GM12865 (cell line): ENCODE results near the gene CTBS.
A peak's percentile ranks its signal among the peaks of the same experiment; 100 is the strongest.

Experiments used
- DNase-seq: peaks from one replicate; pipeline ENCODE4 v3.0.0; 2010; ENCODE audit warnings: low read depth
- H3K4me3 ChIP-seq: 2 replicates; pipeline ENCODE4 v1.5.1; 2011; ENCODE audit warnings: mild to moderate bottlenecking, low read depth, low read length, control low read depth
- TF ChIP-seq, protein P1 (sequence below): IDR thresholded peaks from 2 replicates; pipeline ENCODE4 v1.5.1; 2011; ENCODE audit warnings: low read length, control low read depth, low read depth, inconsistent platforms; ENCODE audit not compliant: insufficient read depth; ENCODE audit errors: missing control alignments

The CTBS gene

DNA sequence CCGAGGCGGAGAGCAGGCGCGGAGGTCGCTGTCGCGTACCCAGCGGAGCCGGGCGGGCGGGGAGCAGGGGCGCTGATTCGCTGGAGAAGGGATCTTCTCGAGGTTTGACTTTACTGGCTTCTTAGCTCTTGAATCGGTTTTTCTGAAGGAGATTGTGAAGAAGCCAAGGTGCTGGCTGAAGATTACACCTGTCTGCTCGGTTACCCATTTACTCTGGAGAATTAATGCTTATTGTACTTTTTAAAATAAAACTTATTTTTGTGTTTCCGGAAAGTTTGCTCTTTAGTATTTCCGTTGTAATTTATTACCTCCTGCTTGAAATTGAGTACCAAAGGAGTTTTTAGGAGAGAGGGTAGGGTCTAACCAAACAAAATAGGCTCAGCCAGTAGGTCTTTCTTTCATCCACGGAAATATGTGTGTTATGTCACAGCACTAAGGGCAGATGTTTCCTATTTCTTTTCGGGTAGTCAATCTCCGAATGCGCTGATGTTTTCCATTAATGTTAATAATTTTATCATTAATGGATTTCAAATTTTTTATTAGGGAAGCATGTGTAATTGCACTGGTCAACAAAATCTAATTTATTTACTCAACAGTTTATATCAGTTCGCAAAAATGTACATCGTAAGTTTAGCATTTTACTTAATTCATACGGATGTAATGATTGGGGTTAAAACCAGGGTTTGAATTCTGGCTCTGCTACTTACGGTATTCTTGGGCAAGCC is 67.3 kb downstream of the CTBS start:
- peak overlapping the region; percentile 90 for H3K4me3 ChIP-seq
- peak; percentile 9 for DNase-seq
- TF ChIP-seq, protein P1, sequence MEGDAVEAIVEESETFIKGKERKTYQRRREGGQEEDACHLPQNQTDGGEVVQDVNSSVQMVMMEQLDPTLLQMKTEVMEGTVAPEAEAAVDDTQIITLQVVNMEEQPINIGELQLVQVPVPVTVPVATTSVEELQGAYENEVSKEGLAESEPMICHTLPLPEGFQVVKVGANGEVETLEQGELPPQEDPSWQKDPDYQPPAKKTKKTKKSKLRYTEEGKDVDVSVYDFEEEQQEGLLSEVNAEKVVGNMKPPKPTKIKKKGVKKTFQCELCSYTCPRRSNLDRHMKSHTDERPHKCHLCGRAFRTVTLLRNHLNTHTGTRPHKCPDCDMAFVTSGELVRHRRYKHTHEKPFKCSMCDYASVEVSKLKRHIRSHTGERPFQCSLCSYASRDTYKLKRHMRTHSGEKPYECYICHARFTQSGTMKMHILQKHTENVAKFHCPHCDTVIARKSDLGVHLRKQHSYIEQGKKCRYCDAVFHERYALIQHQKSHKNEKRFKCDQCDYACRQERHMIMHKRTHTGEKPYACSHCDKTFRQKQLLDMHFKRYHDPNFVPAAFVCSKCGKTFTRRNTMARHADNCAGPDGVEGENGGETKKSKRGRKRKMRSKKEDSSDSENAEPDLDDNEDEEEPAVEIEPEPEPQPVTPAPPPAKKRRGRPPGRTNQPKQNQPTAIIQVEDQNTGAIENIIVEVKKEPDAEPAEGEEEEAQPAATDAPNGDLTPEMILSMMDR = no peak

DNA sequence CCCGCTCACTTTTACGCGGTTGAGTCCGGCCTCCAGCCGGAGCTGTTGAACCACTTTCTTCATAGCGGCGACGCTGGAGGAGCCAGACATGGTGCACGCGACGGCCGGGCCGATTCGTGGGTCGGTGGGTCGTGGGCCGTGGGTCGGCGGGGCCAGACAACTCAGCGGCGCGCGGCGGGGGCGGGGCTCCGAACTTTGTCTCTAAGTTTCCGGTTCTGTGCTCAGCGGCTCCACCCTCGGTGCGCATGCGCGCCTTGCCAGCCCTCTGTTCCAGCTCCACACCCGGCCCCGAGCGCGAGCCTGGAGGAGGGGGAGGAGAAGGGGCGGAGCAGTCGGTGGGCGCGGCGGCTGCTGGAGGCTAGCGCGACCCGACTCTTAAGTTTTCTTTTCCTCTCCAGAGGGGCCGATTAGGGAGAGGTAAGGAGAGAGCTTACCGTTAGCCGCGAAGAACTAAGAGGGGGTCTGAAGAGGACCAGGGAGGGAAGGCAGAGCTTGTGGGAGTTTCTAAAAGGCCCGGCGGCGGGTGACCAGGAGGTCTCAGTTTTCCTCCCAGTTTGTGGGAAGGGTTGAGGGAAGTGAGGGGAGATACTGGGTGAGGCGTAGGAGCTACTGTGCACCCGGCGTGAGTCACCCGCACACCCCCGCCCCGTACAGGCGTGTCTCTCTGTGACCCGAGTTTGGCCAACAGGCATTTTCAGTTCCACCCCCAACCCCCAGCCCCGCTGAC is 68.1 kb downstream of the CTBS start, which contains the start of the genes GNG5 and SPATA1:
TSS of gene GNG5 (minus strand) at position 580 of the 727 bp plus-strand sequence. CDS start at position 90, 490 bp downstream.
TSS of gene SPATA1 (plus strand) at position 385 of the 727 bp plus-strand sequence. CDS start 9,974 bp downstream, outside the sequence.
- DNase-seq = peak; percentile 99
- H3K4me3 ChIP-seq = peak within 1 kb of the TSS; percentile 90
- TF ChIP-seq, protein P1 = no peak

DNA sequence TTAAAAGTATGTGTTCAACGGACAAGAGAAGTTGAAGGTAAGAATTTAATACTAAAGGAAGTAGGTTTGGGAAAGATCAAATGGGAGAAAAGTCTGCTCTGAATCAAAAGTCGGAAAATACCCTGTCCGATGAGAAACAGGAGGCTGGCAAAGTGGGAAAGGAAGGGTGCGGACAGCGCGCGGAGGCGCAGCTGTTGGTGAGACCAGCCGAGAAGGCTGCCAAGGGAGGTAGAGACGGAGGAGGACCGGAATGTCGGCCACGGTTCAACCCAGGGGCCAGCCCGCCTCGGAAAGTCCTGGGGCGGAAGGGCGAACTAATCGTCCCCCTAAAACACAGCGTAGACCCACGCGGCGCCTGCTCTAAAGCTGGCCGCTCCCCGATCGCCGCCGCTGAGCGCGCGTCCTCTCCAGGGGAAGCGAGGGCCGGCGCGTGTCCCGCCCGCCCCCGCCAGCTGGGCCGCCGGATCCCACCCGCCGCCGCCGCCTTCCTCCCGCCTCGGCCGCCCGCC is 68.7 kb downstream of the CTBS start:
- peak overlapping the region; percentile 90 for H3K4me3 ChIP-seq
- TF ChIP-seq, protein P1 = no peak
- DNase-seq = no peak

DNA sequence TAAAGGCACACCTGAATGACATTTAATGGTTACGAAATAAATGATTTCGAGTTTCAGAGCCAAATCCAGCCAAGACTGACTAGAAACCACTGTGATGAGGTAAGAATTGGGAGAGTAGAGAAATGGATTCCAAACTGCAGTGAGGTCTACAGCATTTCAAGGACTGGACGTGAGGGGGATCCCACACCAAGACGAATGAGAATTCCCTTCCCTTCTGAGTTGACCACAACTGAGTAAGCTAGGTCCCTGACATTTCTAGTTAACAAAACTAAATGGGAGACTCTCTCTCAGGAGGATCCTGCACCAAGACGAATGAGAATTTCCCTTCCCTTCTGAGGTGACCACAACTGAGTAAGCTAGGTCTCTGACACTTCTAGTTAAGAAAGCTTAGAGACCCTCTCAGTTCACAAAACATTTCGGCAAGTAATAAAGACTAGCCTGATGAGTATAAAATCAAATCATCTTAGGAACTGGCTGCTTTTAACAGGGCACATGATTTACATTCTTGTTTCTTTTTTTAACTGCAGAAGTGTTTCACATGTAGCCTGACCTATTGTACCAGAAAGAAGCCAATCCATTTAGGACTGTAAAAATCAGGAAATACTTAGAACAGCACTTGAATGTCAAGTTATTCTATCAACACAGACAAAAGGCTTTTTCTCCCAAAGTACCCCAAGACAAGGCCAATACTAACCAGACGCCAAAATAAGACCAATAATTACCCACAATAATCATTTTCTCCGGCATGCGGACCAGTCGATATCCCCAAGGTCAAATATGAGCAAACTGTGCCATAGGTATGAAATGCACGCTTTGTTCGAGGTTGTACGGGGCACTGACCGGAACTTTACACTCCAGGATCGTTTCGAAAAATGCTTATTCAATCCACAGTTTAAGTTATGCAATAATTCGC is 69.4 kb downstream of the CTBS start:
- peak; percentile 38 for DNase-seq
- peak overlapping the region; percentile 90 for H3K4me3 ChIP-seq
- TF ChIP-seq, protein P1 = no peak

DNA sequence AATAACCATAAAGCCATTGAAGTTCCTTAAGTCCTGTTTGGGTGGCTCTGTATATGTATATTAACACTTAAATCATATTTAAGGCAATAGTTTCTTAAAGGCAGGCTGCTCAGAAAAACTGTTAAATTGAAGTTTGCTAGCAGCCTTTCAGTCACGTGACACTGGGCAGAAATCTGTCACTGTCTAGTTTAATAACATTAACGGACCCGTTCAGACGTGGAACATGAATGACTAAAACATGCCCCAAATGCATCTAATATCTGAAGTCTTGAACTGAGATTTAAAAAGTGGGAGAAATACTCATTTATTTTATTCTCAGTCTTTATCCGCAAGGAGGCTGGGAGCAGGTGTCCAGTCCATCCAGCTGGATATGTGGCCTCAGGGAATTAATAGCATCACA is 71.3 kb downstream of the CTBS start:
- TF ChIP-seq, protein P1 = no peak
- DNase-seq = no peak
- no peak overlapping the region for H3K4me3 ChIP-seq
